Measurements from ENCODE around the gene DMAC2L. TPM values are rescaled to one million over a fixed set of nuclear protein-coding genes. Genes with fewer than 3 reads are reported as not detected.

DMAC2L gene
- total RNA-seq, 4 donors from 2014 or later = 21.1 to 28.3 (median 22.1) TPM

DNA sequence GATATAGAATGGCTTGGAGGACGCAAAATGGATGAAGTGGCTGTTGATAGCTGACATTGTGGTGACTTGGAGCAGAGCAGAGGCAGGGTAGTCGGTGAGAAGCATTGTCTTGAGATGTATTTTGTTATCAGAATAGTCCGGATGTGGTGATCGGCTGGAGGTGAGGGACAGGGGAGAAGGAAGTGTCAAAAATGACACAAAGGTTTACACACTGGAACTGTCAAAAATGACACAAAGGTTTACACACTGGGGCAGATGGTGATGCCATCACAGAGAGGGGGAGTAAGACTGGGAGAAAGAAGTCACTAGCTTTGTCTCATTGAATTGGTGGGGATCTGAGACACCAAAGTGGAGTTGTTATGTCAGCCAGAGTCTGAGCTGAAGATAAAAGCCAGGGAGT is 54.5 kb downstream of the DMAC2L start:
- Histone ChIP-seq H3K9me3 (no peaks in the 10 kb centered on the region), H3K27ac (no peak overlapping the region), H3K36me3 (no peaks in the 10 kb centered on the region), H3K27me3 (no peaks in the 10 kb centered on the region), H3K4me3 (no peak overlapping the region), H3K4me1 (peaks cover 0 to 12% (median 5%) of the 10 kb centered on the region in 3 donors)
- WGBS, 2 donors (ENCODE audit: low coverage in 1 of 2) = 76 to 86% methylated on average over 4 of the region's 4 CpGs
- TF ChIP-seq POLR2AphosphoS5 (IDR thresholded peaks at IDR 0.05) (no peak), POLR2A (IDR thresholded peaks at IDR 0.05) (no peak)
- TF ChIP-seq, protein P1, sequence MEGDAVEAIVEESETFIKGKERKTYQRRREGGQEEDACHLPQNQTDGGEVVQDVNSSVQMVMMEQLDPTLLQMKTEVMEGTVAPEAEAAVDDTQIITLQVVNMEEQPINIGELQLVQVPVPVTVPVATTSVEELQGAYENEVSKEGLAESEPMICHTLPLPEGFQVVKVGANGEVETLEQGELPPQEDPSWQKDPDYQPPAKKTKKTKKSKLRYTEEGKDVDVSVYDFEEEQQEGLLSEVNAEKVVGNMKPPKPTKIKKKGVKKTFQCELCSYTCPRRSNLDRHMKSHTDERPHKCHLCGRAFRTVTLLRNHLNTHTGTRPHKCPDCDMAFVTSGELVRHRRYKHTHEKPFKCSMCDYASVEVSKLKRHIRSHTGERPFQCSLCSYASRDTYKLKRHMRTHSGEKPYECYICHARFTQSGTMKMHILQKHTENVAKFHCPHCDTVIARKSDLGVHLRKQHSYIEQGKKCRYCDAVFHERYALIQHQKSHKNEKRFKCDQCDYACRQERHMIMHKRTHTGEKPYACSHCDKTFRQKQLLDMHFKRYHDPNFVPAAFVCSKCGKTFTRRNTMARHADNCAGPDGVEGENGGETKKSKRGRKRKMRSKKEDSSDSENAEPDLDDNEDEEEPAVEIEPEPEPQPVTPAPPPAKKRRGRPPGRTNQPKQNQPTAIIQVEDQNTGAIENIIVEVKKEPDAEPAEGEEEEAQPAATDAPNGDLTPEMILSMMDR (IDR thresholded peaks at IDR 0.05) = no peak
- no peak for ATAC-seq

DNA sequence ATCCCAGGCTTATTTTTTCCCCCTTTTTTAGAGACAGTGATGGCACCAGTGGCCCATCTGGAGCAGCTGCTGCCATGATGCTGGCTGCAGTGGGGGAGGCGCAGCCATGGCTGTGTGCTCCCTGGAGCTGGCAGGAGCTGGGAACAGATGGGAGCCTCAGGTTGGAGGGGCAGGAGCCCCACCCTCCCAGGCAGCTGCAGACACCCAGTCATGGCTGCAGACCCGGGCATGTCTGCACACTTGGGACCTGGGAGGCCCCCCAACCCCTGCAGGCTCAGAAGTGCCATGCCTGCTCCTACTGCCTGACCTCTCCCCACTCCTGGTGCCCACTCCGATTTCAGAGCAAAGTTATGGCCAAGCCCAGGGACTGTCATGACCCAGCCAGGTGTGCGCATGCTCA is 59.4 kb downstream of the DMAC2L start:
- Histone ChIP-seq H3K27me3 (no peaks in the 10 kb centered on the region), H3K4me1 (no peaks in the 10 kb centered on the region), H3K27ac (no peak overlapping the region), H3K9me3 (no peaks in the 10 kb centered on the region), H3K36me3 (no peaks in the 10 kb centered on the region), H3K4me3 (no peak overlapping the region)
- TF ChIP-seq POLR2A (IDR thresholded peaks at IDR 0.05) (no peak), EP300 (IDR thresholded peaks at IDR 0.05) (no peak), POLR2AphosphoS5 (IDR thresholded peaks at IDR 0.05) (no peak)
- TF ChIP-seq, protein P1 (IDR thresholded peaks at IDR 0.05) = no peak
- ATAC-seq = no peak
- 100% methylated on average over 1 of the region's 4 CpGs; no CpG with 5 or more reads in 1 of the 2 donors for WGBS, 2 donors (ENCODE audit: low coverage in 1 of 2)

DNA sequence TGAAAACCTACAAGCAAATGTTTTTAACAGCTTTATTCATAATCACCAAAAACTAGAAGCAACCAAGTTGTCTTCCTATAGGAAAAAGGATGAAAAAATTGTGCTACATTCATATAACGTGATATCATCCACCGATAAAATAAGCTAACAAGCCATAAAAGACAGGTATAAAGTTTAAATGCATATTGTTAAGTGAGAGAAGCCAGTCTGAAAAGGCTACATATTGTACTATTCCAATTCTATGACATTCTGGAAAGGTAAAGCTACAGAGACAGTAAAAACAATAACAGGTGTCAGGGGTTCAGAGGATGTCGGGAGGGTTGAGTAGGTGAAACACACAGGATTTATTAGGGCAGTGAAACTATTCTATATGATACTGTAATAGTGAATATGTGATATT is 61.8 kb downstream of the DMAC2L start:
- no peaks in the 10 kb centered on the region for H3K27me3 ChIP-seq
- 83 to 100% methylated on average over 3 of the region's 3 CpGs for WGBS, 2 donors (ENCODE audit: low coverage in 1 of 2)
- no peaks in the 10 kb centered on the region for H3K9me3 ChIP-seq
- no peaks in the 10 kb centered on the region for H3K4me1 ChIP-seq
- H3K4me3 ChIP-seq = no peak overlapping the region
- H3K36me3 ChIP-seq = peaks cover 0 to 2% of the 10 kb centered on the region in 2 donors
- ATAC-seq = no peak
- no peak overlapping the region for H3K27ac ChIP-seq
- no peak for TF ChIP-seq EP300 (IDR thresholded peaks at IDR 0.05)
- no peak for TF ChIP-seq POLR2AphosphoS5 (IDR thresholded peaks at IDR 0.05)
- TF ChIP-seq, protein P1 (IDR thresholded peaks at IDR 0.05) = no peak
- TF ChIP-seq POLR2A (IDR thresholded peaks at IDR 0.05) = no peak

DNA sequence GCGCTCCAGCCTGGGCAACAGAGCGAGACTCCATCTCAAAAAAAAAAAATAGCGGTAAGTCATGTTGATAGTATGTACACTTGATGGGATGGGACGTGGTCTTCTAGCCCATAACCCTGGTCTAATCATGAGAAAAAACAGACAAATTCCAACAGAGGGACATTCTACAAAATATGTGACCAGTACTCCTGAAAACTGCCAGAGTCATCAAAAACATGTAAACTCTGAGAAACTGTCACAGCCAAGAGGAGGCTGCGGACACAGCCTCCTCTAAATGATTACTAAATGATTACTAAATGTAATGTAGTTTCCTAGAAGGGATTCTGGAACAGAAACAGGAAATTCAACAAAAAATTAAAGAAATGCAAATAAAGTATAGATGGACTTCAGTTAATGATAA is 63.6 kb downstream of the DMAC2L start:
- H3K27ac ChIP-seq = no peak overlapping the region
- H3K9me3 ChIP-seq = no peaks in the 10 kb centered on the region
- no peak for ATAC-seq
- no peak overlapping the region for H3K4me3 ChIP-seq
- TF ChIP-seq POLR2A (IDR thresholded peaks at IDR 0.05) (no peak), EP300 (IDR thresholded peaks at IDR 0.05) (no peak), POLR2AphosphoS5 (IDR thresholded peaks at IDR 0.05) (no peak)
- TF ChIP-seq, protein P1 (IDR thresholded peaks at IDR 0.05) = no peak
- WGBS, 2 donors (ENCODE audit: low coverage in 1 of 2) = 89 to 93% methylated on average over 5 of the region's 5 CpGs
- no peaks in the 10 kb centered on the region for H3K27me3 ChIP-seq
- peaks cover 0 to 5% of the 10 kb centered on the region in 2 donors for H3K36me3 ChIP-seq
- no peaks in the 10 kb centered on the region for H3K4me1 ChIP-seq

Small RNA genes within 50 kb of the gene (small RNA-seq; reads per million reads assigned to genes)
- 0 reads per million in 4 donors for gene MIR4504

Other genes starting within 250 kb of the DMAC2L start
- gene VCPKMT, start 195.8 kb upstream of the DMAC2L start, total RNA-seq = 1 to 10 TPM in 3 of 4 donors, under 1 TPM in 1; 0.69 to 8.2 (median 4.9) TPM
- gene SOS2, start 80.7 kb upstream of the DMAC2L start, total RNA-seq = 10 to 100 TPM; 39.7 to 58.8 (median 50.6) TPM
- gene L2HGDH, start 95 bp upstream of the DMAC2L start, total RNA-seq = 10 to 100 TPM in 1 of 4 donors, 1 to 10 TPM in 3; 3.4 to 10.2 (median 7.0) TPM
- gene CDKL1, start 84.6 kb downstream of the DMAC2L start, total RNA-seq = 10 to 100 TPM in 1 of 4 donors, 1 to 10 TPM in 3; 4.2 to 10.3 (median 6.2) TPM
- 100 to 1,000 TPM in 2 of 4 donors, 10 to 100 TPM in 2; 81.5 to 138 (median 107) TPM for gene MAP4K5, start 220.2 kb downstream of the DMAC2L start, total RNA-seq
- 10 to 100 TPM; 17.2 to 22.3 (median 21.6) TPM for gene ATL1, start 247.8 kb downstream of the DMAC2L start, total RNA-seq

Data from gastroesophageal sphincter (tissue), 4 donors.